Gastroesophageal sphincter (tissue), 4 donors: ENCODE data around the gene FIGLA. TPM values are rescaled to one million over a fixed set of nuclear protein-coding genes. Genes with fewer than 3 reads are reported as not detected.
"Not testable (repeated sequence)": the region's sequence is repeated elsewhere in the genome, so short reads cannot be mapped to it uniquely, and the experiment has no call there.

Source experiments
- ATAC-seq: fragments of 150-250 bp; one replicate; pipeline ENCODE4 v1.9.1; 2016; ENCODE audit warnings: mild to moderate bottlenecking, moderate library complexity
- H3K27ac ChIP-seq, 4 donors: fragments of 200-600 bp; sonication (generic) in 3 of 4; 1 replicate in 3 of 4; 2 replicates in 1 of 4; pipeline ENCODE4 v1.5.1; 2016 to 2019
- H3K27me3 ChIP-seq: fragments of 200-600 bp; sonication (generic); one replicate; pipeline ENCODE4 v1.5.1; 2019
- H3K36me3 ChIP-seq, 2 donors: fragments of 200-600 bp; sonication (generic); one replicate each; pipeline ENCODE4 v1.5.1; 2019; ENCODE audit warnings: control low read depth in 1 of 2
- H3K4me1 ChIP-seq, 3 donors: fragments of 200-600 bp; sonication (generic); 1 replicate in 2 of 3; 2 replicates in 1 of 3; pipeline ENCODE4 v1.5.1; 2016 to 2019; ENCODE audit warnings: control low read depth in 2 of 3
- H3K4me3 ChIP-seq, 2 donors: fragments of 200-600 bp; sonication (generic); one replicate each; pipeline ENCODE4 v1.5.1; 2019; ENCODE audit warnings: mild to moderate bottlenecking in 1 of 2, moderate library complexity in 1 of 2
- H3K9me3 ChIP-seq, 3 donors: fragments of 200-600 bp; sonication (generic); one replicate each; pipeline ENCODE4 v1.5.1; 2017 to 2019; ENCODE audit warnings: control low read depth in 2 of 3
- CTCF ChIP-seq, 4 experiments: fragments of 200-600 bp in 2 of 4; fragments of 450-650 bp in 2 of 4; sonication (generic) in 1 of 4; IDR thresholded peaks; one replicate each; pipeline ENCODE4 v1.5.1; 2017 to 2019; ENCODE audit warnings: antibody characterized with exemption in 4 of 4, mild to moderate bottlenecking in 2 of 4, moderate library complexity in 2 of 4
- EP300 ChIP-seq: sonication (generic); formaldehyde crosslinking; IDR thresholded peaks from one replicate; pipeline ENCODE4 v1.6.1; 2017; ENCODE audit warnings: antibody characterized with exemption, mild to moderate bottlenecking
- POLR2A ChIP-seq, 2 donors: fragments of 450-650 bp; IDR thresholded peaks; one replicate each; pipeline ENCODE4 v1.6.1; 2017; ENCODE audit warnings: antibody characterized with exemption in 2 of 2, mild to moderate bottlenecking in 2 of 2, moderate library complexity in 1 of 2
- POLR2AphosphoS5 ChIP-seq: sonication (generic); formaldehyde crosslinking; IDR thresholded peaks from one replicate; pipeline ENCODE4 v1.6.1; 2017; ENCODE audit warnings: antibody characterized with exemption
- WGBS, 2 donors: methylation state at CpG; one replicate each; pipeline ENCODE4 v1.1.5; 2018; ENCODE audit warnings: low coverage in 1 of 2; 5-methylcytosine and 5-hydroxymethylcytosine counted together
- total RNA-seq, 4 donors: library from RNA; depleted of rRNA; stranded (reverse); fragments of >200 nt; gene quantifications; one replicate each; pipeline ENCODE4 v1.1.0, GENCODE V29; 2016

The FIGLA gene
- total RNA-seq, 4 donors from 2014 or later, result not detected

GRCh38 chr2:70746094-70746974 lies 44.1 kb downstream of the FIGLA start:
- no peaks in the 10 kb centered on the region for H3K4me1 ChIP-seq
- H3K27me3 ChIP-seq, result peaks cover 6% of the 10 kb centered on the region
- ATAC-seq, result no peak
- H3K4me3 ChIP-seq, result no peak overlapping the region
- no peaks in the 10 kb centered on the region for H3K36me3 ChIP-seq
- H3K9me3 ChIP-seq, result no peaks in the 10 kb centered on the region
- H3K27ac ChIP-seq, result no peak overlapping the region
- 54 to 71% methylated on average over 4 to 5 of the region's 5 CpGs for WGBS, 2 donors
- TF ChIP-seq POLR2A (IDR thresholded peaks at IDR 0.05) (no peak), POLR2AphosphoS5 (no peak), CTCF (IDR thresholded peaks at IDR 0.05) (no peak), EP300 (no peak)

DNA sequence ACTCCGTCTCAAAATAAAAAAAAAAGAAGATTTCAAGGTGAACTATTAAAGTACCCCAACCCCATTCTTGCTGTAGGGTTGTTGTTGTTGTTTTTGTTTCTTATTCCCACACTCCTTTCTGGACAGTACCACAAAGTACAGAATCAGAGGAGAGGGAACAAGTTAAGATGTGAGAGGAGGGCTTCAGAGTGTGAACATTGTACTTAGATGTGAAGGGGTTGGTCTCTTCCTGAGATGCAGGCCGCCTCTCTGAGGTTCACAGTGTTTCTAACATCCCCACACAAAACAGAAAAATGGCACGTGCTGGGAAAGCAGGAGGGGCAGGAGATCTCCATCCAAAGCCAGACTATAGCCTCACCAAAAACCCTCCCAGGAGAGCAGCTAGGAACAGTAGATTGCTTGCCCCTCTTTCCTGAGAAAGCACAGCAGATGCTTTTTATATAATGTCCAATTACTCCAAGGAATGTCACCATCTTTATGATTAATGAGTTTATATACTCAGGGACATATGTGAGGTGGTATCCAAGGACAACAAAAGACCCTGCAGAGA lies 45.1 kb downstream of the FIGLA start:
- H3K27ac ChIP-seq, result no peak overlapping the region
- ATAC-seq, result no peak
- H3K36me3 ChIP-seq, result no peaks in the 10 kb centered on the region
- H3K9me3 ChIP-seq, result no peaks in the 10 kb centered on the region
- TF ChIP-seq POLR2A (IDR thresholded peaks at IDR 0.05) (no peak), CTCF (IDR thresholded peaks at IDR 0.05) (no peak), POLR2AphosphoS5 (no peak), EP300 (no peak)
- peaks cover 10% of the 10 kb centered on the region for H3K27me3 ChIP-seq
- no peaks in the 10 kb centered on the region for H3K4me1 ChIP-seq
- 60 to 87% methylated on average over 2 to 3 of the region's 3 CpGs for WGBS, 2 donors
- no peak overlapping the region for H3K4me3 ChIP-seq

GRCh38 chr2:70744397-70744796 lies 46.0 kb downstream of the FIGLA start:
- peaks cover 0 to 4% (median 0%) of the 10 kb centered on the region in 3 donors for H3K9me3 ChIP-seq
- ATAC-seq, result no peak
- H3K4me1 ChIP-seq, result no peaks in the 10 kb centered on the region
- no peak overlapping the region for H3K27ac ChIP-seq
- no peak for TF ChIP-seq CTCF (IDR thresholded peaks at IDR 0.05)
- no peak for TF ChIP-seq POLR2AphosphoS5
- TF ChIP-seq POLR2A (IDR thresholded peaks at IDR 0.05), result no peak
- TF ChIP-seq EP300, result no peak
- H3K27me3 ChIP-seq, result peaks cover 6% of the 10 kb centered on the region
- no peak overlapping the region for H3K4me3 ChIP-seq
- no peaks in the 10 kb centered on the region for H3K36me3 ChIP-seq
- 67 to 76% methylated on average over 2 to 3 of the region's 3 CpGs for WGBS, 2 donors

DNA sequence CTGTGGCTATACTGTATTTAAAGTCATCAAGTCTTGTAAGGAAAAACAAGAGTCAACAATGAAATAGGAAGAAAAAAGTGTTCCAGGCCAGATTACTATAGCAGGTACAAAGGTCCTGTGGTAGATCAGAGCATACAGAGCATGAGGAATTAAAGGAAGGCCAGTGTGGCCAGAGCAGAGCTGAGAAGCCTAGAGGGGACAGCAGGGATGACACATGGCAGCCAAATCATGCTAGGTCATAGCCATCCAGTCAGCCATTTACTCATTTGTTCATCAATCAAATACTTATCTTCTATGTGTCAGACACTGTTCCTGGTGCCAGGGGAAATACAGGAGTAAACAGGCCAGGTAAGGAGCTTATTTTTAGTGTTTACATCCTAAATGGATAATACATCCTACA lies 46.8 kb downstream of the FIGLA start:
- no peaks in the 10 kb centered on the region for H3K4me1 ChIP-seq
- TF ChIP-seq POLR2A (IDR thresholded peaks at IDR 0.05) (no peak), EP300 (no peak), POLR2AphosphoS5 (no peak), CTCF (IDR thresholded peaks at IDR 0.05) (no peak)
- H3K36me3 ChIP-seq, result no peaks in the 10 kb centered on the region
- no peak overlapping the region for H3K27ac ChIP-seq
- H3K4me3 ChIP-seq, result no peak overlapping the region
- H3K27me3 ChIP-seq, result peaks cover 6% of the 10 kb centered on the region
- no peak for ATAC-seq
- peaks cover 0 to 6% (median 0%) of the 10 kb centered on the region in 3 donors for H3K9me3 ChIP-seq

DNA sequence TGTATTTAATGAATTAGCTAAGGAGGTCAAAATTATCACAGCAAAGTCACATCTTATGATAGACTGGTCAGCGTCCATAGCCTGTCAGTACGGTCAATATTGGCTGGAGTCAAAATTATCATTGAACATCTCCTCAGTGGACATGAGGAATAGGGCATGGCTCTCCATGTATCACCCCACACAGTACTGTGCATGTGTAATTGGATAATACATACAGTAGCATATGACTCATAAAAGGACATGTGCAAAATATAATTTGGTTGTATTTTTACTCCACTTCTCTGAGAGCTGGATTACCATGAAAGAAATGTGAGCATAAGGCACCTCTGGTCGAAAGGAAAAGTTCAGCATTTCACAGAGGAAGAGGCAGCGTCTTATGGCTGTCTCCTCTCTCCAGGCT lies 47.4 kb downstream of the FIGLA start:
- 73 to 86% methylated on average over 4 of the region's 4 CpGs for WGBS, 2 donors
- no peak for ATAC-seq

GRCh38 chr2:70739492-70739891 lies 51.0 kb downstream of the FIGLA start:
- peaks cover 22% of the 10 kb centered on the region for H3K27me3 ChIP-seq
- H3K36me3 ChIP-seq, H3K4me3 ChIP-seq, H3K27ac ChIP-seq, H3K4me1 ChIP-seq, H3K9me3 ChIP-seq, ATAC-seq: not testable (repeated sequence)
- WGBS, 2 donors, result 89 to 100% methylated on average over 1 of the region's 1 CpG

More for the DNA sequence above, 47.4 kb downstream of the FIGLA start:
- Histone ChIP-seq H3K27me3 (peaks cover 6% of the 10 kb centered on the region), H3K4me1 (no peaks in the 10 kb centered on the region), H3K9me3 (peaks cover 0 to 6% (median 0%) of the 10 kb centered on the region in 3 donors), H3K36me3 (no peaks in the 10 kb centered on the region), H3K4me3 (no peak overlapping the region), H3K27ac (no peak overlapping the region)
- no peak for TF ChIP-seq POLR2AphosphoS5
- TF ChIP-seq CTCF (IDR thresholded peaks at IDR 0.05), result no peak
- TF ChIP-seq POLR2A (IDR thresholded peaks at IDR 0.05), result no peak
- no peak for TF ChIP-seq EP300
